GM19438 (cell line): Measurements from ENCODE around the gene PCNT.
A peak's percentile ranks its signal among the peaks of the same experiment; 100 is the strongest.

Experiments used
- ATAC-seq: cut with Tn5 transposase; IDR thresholded peaks from one replicate; pipeline ENCODE4 v1.9.1; 2021; ENCODE audit warnings: low read depth; ENCODE audit not compliant: unreplicated experiment

The PCNT gene, protein sequence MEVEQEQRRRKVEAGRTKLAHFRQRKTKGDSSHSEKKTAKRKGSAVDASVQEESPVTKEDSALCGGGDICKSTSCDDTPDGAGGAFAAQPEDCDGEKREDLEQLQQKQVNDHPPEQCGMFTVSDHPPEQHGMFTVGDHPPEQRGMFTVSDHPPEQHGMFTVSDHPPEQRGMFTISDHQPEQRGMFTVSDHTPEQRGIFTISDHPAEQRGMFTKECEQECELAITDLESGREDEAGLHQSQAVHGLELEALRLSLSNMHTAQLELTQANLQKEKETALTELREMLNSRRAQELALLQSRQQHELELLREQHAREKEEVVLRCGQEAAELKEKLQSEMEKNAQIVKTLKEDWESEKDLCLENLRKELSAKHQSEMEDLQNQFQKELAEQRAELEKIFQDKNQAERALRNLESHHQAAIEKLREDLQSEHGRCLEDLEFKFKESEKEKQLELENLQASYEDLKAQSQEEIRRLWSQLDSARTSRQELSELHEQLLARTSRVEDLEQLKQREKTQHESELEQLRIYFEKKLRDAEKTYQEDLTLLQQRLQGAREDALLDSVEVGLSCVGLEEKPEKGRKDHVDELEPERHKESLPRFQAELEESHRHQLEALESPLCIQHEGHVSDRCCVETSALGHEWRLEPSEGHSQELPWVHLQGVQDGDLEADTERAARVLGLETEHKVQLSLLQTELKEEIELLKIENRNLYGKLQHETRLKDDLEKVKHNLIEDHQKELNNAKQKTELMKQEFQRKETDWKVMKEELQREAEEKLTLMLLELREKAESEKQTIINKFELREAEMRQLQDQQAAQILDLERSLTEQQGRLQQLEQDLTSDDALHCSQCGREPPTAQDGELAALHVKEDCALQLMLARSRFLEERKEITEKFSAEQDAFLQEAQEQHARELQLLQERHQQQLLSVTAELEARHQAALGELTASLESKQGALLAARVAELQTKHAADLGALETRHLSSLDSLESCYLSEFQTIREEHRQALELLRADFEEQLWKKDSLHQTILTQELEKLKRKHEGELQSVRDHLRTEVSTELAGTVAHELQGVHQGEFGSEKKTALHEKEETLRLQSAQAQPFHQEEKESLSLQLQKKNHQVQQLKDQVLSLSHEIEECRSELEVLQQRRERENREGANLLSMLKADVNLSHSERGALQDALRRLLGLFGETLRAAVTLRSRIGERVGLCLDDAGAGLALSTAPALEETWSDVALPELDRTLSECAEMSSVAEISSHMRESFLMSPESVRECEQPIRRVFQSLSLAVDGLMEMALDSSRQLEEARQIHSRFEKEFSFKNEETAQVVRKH (N-terminal part only)

DNA sequence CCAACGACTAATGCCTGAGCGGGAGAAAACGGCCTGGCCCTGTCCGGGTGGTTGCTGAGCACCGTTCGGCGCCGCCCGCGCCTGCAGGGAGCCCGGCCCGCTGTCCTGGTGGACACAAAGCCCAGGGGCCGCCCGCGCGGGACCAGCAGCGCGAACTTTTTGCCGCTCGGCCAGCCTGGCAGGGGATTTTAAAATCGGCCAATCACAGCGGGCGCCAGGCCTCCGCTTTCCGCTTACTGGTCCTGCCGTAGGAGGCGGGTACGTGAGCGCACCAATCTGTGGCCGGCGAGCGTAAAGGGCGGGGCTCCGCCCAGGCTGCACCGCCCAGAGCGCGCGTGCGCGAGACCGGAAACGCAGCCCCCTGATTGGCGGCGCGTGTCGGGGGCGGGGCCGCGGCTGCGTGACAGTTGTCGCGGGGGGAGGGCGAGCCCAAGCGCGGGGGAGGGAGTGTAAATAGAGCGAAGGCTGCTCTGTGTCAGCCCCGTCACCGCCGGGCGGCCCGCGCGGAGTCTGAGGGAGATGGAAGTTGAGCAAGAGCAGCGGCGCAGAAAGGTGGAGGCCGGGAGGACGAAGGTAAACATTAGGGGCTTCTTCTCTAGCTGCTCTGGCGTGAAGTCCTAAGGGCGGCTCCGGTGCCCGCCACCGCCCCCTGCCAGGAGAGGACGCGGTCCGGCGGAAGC, at the start of gene PCNT, which contains the start of gene C21orf58:
Gene PCNT (plus strand): TSS at position 447 of the 680 bp plus-strand sequence. CDS start 73 bp downstream, at position 520.
Gene C21orf58 (minus strand): TSS at position 161 of the 680 bp plus-strand sequence. CDS start 1,132 bp downstream, outside the sequence.
- ATAC-seq: peak; percentile 76

DNA sequence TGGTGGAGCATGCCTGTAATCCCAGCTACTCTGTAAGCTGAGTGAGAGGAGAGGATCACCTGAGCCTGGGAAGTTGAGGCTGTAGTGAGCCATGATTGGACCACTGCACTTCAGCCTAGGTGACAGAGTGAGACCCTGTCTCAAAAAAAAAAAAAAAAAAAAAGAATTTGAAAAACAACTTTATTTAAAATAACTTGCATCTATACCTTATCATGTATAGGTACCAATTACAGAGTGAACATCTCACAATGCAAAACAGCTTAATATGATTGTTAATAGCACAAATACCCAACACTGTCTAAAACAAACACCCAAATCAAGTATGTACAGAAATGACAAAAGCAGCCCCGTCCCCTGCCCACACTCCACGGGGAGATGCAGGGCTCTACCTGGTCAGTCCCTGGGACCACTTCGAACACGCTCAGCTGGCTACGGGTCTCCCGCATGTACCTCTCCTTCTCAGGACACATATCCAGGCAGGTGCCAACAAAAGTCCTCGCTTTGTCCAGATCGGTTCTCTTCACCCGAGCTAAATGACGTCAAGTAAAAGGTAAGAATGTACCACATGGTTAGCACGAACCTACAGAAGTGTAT, 49.1 kb upstream of the PCNT start:
- ATAC-seq: no peak

DNA sequence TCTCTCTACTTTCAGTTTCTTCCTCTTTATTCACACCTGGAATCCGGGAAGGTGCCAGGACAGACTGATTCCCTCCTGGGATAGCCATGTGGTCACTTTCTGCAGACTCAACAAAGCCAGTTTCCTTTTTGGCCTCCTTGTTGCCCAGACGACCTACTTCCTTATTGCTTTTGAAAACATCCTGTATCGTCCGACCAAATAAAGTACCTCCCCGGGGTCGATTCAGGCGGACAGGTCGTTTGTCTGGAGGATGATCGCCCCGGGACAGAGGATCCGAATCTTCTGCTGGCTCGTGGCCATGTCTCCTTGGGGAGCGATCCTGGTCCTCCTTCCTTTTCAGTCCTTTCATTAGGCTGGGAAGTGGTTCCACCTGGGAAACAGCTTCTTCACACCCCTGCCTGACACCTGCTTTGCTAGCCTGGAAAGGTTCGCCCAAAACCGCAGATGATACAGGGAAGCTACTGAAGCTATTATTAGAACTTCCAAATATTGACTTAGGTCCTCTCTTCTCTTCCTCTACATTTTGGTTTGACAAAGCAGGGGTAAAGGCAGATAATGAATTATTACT, 39.8 kb upstream of the PCNT start:
- no peak for ATAC-seq

DNA sequence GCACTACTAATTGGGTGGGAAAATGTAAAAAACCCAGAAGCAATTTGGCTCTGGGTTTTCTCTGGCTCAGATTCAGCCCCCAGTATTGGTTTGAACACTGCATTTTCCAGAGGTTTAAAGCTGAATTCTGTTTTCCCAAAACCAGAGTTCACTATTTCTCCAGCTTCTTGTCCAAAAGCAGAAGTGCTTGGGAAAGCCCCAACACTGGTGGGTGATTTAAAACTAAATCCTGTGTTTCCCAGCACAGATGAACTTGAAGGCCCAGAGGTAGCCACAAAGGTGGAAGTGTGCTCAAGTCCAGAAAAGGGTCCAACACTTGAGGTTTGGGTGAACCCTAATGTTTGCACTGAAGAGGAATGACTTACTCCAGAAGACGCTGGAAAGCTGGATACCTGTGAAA, 39.2 kb upstream of the PCNT start:
- no peak for ATAC-seq

DNA sequence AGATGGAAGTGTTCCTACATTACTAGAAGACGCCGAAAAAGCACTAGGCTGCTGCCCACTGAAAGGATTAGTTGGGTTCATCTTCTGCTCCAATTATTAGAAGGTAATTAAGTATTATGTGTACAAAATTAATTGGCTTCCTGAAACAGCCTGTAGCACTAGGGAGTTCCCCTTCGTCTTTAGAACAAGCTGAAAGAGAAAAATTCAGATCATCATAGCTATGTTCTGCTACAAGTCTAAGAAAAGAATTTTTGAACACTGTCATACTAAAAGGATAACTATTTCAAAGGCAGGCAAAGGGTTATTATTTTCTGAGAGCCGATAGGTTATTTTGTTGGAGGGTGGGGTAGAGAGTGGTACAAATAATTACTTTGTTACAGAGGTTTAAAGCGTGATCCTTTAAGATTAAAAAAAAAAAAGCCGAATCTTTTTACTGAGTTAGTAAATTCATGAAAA, 38.7 kb upstream of the PCNT start, which contains the start of gene MCM3AP:
Gene MCM3AP (minus strand): TSS at position 406 of the 456 bp plus-strand sequence. CDS start 325 bp downstream, at position 81.
- ATAC-seq: no peak

DNA sequence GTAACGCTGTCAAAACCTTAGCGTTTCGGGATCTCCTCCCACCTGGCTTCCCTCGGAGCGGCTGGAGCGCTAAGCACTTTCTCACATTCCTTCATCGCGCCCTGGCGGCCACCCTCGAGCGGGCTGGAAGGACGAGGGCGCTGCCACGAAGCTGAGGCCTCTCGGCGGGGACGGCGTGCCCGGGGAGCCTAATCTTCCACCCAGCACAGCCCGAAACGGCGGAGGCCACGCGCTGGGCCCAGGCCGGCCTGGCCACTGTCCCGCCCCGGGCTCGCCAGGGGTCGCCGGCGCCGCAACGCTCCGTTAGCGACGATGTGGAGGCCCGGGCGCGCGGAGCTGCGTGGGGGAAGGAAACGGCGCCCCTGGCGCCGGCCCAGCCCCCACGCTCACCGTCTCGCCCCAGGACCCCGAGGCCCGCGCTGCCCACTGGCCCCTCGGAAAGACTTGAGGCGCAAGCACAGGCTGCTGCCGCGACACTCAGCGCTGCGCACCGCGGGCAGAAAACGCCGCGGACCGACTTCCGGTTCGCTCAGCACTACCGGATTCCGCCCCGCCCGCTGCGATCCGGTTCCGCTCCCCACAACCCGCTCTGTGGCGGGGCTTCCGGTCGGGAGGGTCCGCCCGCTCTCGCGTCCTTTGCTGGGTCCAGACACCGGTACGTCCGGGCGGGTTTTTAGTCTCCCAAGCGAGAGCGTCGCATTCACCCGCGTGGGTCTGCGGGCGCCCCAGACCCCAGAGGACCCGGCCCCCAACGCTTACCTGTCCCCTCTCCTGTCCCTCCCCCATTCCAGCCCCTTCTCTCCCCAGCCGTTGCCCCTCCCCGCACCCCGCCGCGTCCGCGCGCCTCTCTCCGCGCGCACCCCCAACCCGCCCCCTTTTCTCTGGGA, 38.0 kb upstream of the PCNT start, which contains the start of gene YBEY:
Gene YBEY (plus strand): TSS at position 582 of the 887 bp plus-strand sequence. CDS start 572 bp downstream, outside the sequence.
- ATAC-seq: peak; percentile 79

DNA sequence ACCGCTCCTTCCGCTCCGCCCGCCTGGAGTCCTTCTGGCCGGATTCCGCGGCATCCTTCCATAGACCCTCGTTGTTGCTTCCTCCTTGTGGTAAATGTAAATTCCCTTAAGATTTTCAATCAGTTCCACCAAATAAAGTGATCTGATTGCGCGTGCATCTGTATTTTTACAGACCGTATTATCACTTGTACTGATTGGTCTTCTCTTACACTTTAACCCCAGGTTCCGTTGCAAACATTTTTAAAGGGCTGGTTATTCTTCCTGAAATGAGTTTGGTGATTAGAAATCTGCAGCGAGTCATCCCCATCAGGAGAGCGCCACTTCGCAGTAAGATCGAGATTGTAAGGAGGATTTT, 37.3 kb upstream of the PCNT start:
- ATAC-seq: no peak

DNA sequence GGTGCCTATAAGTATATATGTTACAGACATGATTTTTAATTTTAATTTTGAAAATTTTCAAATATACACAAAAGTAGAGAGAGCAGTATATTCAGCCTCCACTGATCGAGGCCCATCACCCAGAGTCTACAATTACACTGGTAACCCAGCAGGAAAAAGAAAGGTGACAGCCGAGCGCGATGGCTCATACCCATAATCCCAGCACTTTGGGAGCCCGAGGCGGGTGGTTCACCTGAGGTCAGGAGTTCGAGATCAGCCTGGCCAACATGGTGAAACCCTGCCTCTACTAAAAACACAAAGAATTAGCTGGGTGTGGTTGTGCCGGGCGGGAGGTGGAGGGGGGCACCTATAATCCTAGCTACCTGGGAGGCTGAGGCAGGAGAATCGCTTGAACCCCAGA, 36.4 kb upstream of the PCNT start:
- ATAC-seq: no peak

DNA sequence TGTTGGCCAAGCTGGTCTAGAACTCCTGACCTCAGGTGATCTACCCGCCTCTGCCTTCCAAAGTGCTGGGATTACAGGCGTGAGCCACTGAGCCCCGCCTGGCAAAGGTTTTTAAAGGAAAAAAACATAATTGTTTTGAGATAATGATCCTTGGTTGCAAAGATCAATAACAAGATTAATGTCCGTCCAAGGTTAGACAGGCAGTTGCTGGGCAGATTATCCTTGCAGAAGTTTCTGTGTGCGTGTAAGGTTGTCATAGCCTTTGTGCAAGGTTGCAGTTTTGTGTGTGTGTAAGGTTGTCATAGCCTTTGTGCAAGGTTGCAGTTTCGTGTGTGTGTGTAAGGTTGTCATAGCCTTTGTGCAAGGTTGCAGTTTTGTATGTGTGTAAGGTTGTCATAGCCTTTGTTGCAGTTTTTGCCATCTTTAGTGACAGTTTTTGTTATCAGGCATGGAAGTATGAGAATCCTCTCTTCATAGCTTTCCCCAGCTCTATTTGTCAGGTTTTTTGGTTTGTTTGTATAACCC, 34.2 kb upstream of the PCNT start:
- no peak for ATAC-seq

DNA sequence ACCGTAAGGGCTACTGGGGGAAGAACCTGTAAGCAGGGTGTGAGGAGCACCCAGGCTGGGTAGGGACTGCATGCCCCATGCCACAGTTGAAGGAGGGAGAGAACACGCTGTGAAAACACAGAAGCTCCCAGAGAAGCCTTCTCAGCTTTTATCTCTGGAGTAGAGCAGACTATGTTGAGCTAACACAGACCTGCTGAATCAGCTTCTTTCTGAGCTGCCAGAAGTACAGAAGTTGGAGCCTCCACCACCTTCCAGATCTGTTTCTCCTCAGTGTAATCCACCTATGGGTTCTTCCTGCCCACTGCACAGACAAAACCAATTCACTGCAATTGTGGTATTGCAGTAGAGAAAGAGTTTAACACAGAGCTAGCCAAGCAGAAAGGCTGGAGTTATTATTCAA, 32.4 kb upstream of the PCNT start:
- no peak for ATAC-seq

DNA sequence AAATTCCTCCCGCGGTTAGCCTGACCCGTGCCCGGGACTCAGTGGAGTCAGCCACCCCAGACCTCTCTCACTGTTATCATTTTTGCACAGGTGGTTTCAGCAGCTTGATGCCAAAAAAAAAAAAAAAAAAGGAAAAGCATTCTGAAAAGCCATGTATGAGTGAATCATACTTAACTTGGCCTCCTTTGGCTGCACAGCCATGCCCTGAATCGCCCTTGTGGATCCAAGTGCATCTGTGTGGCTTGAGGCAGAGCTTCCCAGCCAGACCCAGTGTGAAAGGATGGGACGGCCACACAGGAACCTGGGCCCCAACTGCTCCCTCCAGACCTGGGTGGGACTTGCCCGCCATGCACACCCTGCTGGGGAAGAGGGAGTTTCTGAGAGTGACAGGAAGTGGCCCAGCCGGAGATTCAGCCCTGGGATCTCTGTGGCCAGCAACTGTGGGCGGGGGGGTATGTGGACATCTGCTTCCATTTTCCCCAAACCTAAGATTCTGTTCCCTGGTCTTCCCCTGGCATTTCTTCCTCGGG, 29.2 kb upstream of the PCNT start:
- ATAC-seq: no peak

DNA sequence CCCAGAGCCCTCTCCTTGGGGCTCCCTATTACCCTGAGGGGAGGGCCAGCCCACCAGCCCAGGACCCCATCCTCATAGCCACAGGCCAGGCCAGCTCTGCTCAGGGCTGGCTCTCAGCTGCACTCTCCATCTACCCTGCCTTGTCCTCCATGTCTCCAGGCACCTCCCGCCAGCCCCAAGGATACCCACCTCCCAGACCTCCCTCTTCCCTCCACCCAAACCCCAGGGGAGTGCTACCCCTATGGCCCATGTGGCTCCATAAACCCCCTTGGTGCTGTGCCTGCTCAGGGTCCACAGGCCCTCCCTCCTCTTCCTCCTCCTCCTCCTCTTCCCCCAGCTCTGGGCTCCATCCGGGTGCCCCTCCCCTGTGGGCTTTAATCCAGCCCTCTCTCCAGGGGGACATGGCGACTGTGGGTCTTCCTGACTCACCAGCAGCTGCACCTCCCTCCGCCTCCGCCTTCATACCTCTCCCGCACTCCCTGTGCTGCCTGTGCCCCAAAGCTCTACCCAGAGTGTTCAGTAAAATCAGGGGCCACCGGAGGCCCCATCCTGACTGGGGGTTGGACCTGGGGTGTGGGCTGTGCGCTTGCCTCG, 28.7 kb upstream of the PCNT start:
- ATAC-seq: no peak

DNA sequence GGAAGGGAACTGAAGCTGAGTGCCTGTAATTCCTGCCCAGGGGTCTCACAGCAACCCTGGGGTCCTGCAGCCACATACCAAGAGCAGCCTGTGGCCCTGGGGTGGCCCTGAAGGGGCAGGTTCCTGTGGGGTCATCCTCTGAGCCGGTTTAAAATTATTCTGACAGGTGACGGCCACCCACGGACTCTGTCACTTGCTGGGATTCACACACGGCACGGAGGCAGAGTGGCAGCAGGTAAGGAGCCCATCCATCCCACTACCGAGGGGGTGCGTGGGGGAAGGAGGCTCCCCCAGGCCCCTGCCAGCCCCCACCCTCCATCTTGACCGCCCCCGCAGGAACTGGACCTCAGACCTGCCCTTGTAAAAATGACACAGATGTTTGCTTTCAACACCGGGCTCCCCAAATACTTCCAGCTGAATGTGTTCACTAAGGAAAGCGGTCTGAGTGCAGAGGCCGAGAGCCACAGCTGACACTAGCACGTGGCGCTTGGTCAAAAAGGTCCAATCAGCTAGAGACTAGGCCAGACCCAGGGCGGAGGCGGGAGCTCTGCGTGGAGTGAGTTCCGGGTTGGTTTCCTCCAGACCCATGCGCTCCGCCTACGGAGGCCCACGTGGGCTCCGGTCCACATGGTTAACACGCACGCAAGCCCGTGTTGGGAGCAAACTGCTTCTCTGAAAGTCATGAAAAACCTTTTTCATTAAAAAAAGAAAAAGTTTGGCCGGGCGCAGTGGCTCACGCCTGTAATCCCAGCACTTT, 27.8 kb upstream of the PCNT start:
- no peak for ATAC-seq

DNA sequence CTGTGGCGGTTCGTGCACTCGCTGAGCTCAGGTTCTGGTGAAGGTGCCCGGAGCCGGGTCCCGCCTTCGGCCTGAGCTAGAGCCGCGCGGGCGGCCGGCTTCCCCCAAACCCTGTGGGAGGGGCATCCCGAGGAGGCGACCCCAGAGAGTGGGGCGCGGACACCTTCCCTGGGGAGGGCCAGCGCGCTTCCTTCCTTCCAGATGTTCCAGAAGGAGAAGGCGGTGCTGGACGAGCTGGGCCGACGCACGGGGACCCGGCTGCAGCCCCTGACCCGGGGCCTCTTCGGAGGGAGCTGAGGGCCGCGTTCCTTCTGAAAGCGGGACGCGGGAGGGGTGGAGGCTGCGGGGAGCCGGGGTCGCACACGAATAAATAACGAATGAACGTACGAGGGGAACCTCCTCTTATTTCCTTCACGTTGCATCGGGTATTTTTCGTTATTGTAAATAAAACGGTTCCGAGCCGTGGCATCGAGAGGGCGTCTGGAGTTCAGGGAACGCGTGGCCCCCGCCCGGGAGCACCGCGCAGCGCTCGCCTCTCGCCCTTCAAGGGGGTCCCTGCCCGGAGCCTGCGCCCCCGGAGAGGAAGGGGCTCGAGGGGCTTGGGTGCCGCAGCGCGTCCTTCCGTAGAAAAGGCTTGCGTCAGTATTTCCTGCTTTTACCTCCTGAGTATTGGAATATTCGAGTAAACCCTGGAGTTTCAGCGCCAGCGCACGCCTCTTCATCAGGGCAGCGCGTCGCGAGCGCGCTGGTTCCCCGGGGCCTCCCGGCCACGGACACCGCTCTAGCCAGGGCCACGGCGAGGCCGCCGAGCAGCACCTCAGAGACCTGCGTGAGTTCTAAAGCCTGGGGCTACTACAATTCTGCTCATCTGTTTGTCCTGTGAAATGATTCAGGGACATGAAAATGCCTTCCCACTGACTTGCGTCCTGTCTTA, 26.4 kb upstream of the PCNT start:
- no peak for ATAC-seq

DNA sequence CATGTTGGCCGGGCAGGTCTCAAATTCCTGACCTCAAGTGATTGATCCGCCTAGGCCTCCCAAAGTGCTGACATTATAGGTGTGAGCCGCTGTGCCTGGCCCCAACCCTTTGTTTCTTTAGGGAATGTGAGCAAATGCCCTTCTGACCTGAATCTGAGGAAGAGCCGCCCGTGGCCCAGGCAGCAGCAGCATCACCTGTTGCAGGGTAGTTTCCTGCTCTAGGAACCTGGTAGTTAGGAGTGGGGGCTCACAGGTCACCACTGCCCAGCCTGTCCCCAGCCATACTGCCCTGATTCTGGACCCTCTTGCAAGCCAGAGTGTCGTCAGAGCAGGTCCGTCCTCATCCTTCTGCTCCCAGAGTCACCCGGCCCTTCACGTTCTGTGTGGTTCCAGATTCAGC, 24.8 kb upstream of the PCNT start:
- ATAC-seq: no peak
